ENCODE measurements around the gene DIPK1A.

DIPK1A gene

GRCh38 chr1:92843429-92844352 lies 117.6 kb downstream of the DIPK1A start:
- no peak overlapping the region for H3K4me3 ChIP-seq (ENCODE audit: low read depth, low read length)
- no peak for TF ChIP-seq CTCF (IDR thresholded peaks at IDR 0.05; ENCODE audit: low read depth, low read length)

GRCh38 chr1:92843046-92843423 lies 118.2 kb downstream of the DIPK1A start:
- no peak overlapping the region for H3K4me3 ChIP-seq (ENCODE audit: low read depth, low read length)
- TF ChIP-seq CTCF (IDR thresholded peaks at IDR 0.05; ENCODE audit: low read depth, low read length), result no peak

GRCh38 chr1:92842082-92843045 lies 118.9 kb downstream of the DIPK1A start:
- no peak for TF ChIP-seq CTCF (IDR thresholded peaks at IDR 0.05; ENCODE audit: low read depth, low read length)
- no peak overlapping the region for H3K4me3 ChIP-seq (ENCODE audit: low read depth, low read length)

- no peak for TF ChIP-seq CTCF (IDR thresholded peaks at IDR 0.05; ENCODE audit: low read depth, low read length)
- no peak overlapping the region for H3K4me3 ChIP-seq (ENCODE audit: low read depth, low read length)
Measured at GRCh38 chr1:92840600-92840999, 120.7 kb downstream of the DIPK1A start.

- no peak for TF ChIP-seq CTCF (IDR thresholded peaks at IDR 0.05; ENCODE audit: low read depth, low read length)
- no peak overlapping the region for H3K4me3 ChIP-seq (ENCODE audit: low read depth, low read length)
Measured at GRCh38 chr1:92839442-92839841, 121.8 kb downstream of the DIPK1A start.

GRCh38 chr1:92838519-92838918 lies 122.7 kb downstream of the DIPK1A start:
- TF ChIP-seq CTCF (IDR thresholded peaks at IDR 0.05; ENCODE audit: low read depth, low read length), result no peak

More at GRCh38 chr1:92838519-92838918, 122.7 kb downstream of the DIPK1A start:
- no peak overlapping the region for H3K4me3 ChIP-seq (ENCODE audit: low read depth, low read length)
